ENCODE results near the gene GLYAT. TPM values are rescaled to one million over a fixed set of nuclear protein-coding genes. Genes with fewer than 3 reads are reported as not detected.

The GLYAT gene
- polyA plus RNA-seq, 4 donors: 14.0 TPM; not detected in 3

DNA sequence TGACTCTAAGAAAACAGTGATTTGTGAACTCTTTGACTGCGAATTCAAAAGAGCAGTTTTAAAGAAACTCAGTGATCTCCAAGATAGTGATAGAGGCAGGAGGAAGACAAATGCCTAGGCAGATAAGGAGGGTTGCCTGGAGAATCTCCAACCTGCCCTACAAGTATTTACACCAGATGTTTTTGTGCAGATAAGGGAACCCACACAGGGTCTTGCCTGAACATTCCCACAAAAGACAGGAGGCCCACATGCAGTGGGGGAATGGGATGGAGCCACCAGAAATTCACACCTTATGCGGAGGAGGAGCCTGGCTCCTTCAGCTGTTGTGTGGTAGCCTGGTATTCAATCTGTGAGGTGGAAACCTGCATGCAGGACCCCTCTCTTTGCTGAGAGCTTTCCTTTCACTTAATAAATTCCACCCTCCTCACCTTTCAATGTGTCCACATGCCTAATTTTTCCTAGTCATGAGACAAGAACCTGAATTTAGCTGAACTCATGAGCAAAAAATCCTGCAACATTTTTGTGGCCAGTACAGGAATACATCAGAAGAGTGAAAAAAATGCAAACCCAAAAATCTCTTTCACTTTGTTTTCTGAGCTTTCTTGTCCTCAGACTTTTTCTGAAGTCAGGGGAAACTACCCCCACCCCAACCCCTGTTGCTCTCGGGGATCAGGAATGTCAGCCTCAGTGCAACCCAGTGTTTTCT, 8.1 kb upstream of the GLYAT start:
- Histone ChIP-seq H3K4me1 (ENCODE audit: control insufficient read depth in 3 of 3, insufficient read depth in 2 of 3, low read depth in 1 of 3, low read length in 2 of 3) (no peaks in the 10 kb centered on the region), H3K27me3 (ENCODE audit: control insufficient read depth in 3 of 3, insufficient read depth in 3 of 3, low read length in 3 of 3) (no peaks in the 10 kb centered on the region), H3K4me3 (ENCODE audit: low read depth in 1 of 3, low read length in 3 of 3) (no peak overlapping the region), H3K27ac (ENCODE audit: low read depth in 1 of 3, low read length in 2 of 3) (no peak overlapping the region), H3K36me3 (ENCODE audit: control insufficient read depth in 3 of 3, insufficient read depth in 2 of 3, low read depth in 1 of 3, low read length in 3 of 3) (no peaks in the 10 kb centered on the region), H3K9me3 (ENCODE audit: control insufficient read depth in 2 of 2, insufficient read depth in 1 of 2, low read depth in 1 of 2, low read length in 1 of 2) (peaks cover 0 to 19% of the 10 kb centered on the region in 2 donors)
- 72 to 79% (median 74%) methylated on average over 3 of the region's 3 CpGs for WGBS, 3 donors
- no peak for DNase-seq
- FAIRE-seq: no peak

- 61 to 66% (median 66%) methylated on average over 4 of the region's 4 CpGs for WGBS, 3 donors
- H3K4me1 ChIP-seq (ENCODE audit: control insufficient read depth in 3 of 3, insufficient read depth in 2 of 3, low read depth in 1 of 3, low read length in 2 of 3): no peaks in the 10 kb centered on the region
- DNase-seq: no peak
- H3K4me3 ChIP-seq (ENCODE audit: low read depth in 1 of 3, low read length in 3 of 3): no peak overlapping the region
- H3K27ac ChIP-seq (ENCODE audit: low read depth in 1 of 3, low read length in 2 of 3): no peak overlapping the region
- no peaks in the 10 kb centered on the region for H3K9me3 ChIP-seq (ENCODE audit: control insufficient read depth in 2 of 2, insufficient read depth in 1 of 2, low read depth in 1 of 2, low read length in 1 of 2)
- FAIRE-seq: no peak
- H3K27me3 ChIP-seq (ENCODE audit: control insufficient read depth in 3 of 3, insufficient read depth in 3 of 3, low read length in 3 of 3): no peaks in the 10 kb centered on the region
- no peaks in the 10 kb centered on the region for H3K36me3 ChIP-seq (ENCODE audit: control insufficient read depth in 3 of 3, insufficient read depth in 2 of 3, low read depth in 1 of 3, low read length in 3 of 3)
These were observed 3.1 kb upstream of the GLYAT start for GRCh38 chr11:58734681-58735490.

DNA sequence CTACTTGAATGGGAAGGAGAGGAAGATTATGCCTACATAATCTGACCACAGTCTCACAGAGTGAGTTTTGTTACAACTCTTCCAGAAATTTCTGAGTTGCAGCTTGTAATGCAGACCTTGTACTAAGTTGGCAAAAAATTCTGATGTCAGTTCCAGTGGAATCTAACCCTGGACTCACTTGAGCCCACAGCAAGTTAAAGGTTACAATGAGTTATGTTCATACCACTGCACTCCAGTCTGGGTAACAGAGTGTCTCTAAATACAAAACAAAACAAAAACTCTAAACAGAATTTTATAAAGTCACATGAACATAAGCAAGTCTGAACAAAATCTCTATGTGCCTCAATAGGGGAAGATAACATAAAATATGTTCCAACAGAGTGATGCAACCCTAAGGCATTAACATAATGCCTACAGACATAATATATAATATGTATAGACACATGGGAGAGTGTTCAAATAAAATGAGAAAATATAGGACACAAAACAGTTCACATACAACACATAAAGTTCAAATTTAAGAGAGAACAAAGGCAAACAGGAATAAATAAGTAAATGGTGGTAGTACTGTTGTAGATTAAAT, 1.1 kb downstream of the GLYAT start:
- no peaks in the 10 kb centered on the region for H3K36me3 ChIP-seq (ENCODE audit: control insufficient read depth in 3 of 3, insufficient read depth in 2 of 3, low read depth in 1 of 3, low read length in 3 of 3)
- DNase-seq: no peak
- no peak overlapping the region for H3K27ac ChIP-seq (ENCODE audit: low read depth in 1 of 3, low read length in 2 of 3)
- H3K27me3 ChIP-seq (ENCODE audit: control insufficient read depth in 3 of 3, insufficient read depth in 3 of 3, low read length in 3 of 3): no peaks in the 10 kb centered on the region
- peaks cover 0 to 13% (median 0%) of the 10 kb centered on the region in 3 donors for H3K4me1 ChIP-seq (ENCODE audit: control insufficient read depth in 3 of 3, insufficient read depth in 2 of 3, low read depth in 1 of 3, low read length in 2 of 3)
- no peaks in the 10 kb centered on the region for H3K9me3 ChIP-seq (ENCODE audit: control insufficient read depth in 2 of 2, insufficient read depth in 1 of 2, low read depth in 1 of 2, low read length in 1 of 2)
- no peak for FAIRE-seq
- no peak overlapping the region for H3K4me3 ChIP-seq (ENCODE audit: low read depth in 1 of 3, low read length in 3 of 3)

DNA sequence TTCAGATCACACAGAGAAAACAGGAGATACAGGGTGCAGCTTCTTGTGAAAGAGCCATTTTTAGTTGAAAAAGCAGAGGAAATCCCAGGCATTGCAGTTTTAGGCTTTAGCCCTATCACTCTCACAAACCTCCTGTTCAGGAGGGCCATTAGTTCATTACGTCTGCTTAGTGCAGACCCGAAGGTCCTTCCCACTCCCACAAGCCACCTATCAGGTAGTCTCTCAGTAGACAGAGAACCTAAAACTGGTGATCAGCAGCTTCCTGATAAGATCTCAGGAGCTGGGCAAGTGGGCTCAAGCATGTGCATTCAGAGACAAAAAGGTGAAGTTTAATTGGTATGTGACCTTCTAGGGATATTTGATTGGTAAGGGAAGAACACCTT, 4.3 kb downstream of the GLYAT start:
- 72 to 86% (median 74%) methylated on average over 2 of the region's 2 CpGs for WGBS, 3 donors
- Histone ChIP-seq H3K4me1 (ENCODE audit: control insufficient read depth in 3 of 3, insufficient read depth in 2 of 3, low read depth in 1 of 3, low read length in 2 of 3) (peaks cover 0 to 13% (median 0%) of the 10 kb centered on the region in 3 donors), H3K36me3 (ENCODE audit: control insufficient read depth in 3 of 3, insufficient read depth in 2 of 3, low read depth in 1 of 3, low read length in 3 of 3) (no peaks in the 10 kb centered on the region), H3K4me3 (ENCODE audit: low read depth in 1 of 3, low read length in 3 of 3) (no peak overlapping the region), H3K9me3 (ENCODE audit: control insufficient read depth in 2 of 2, insufficient read depth in 1 of 2, low read depth in 1 of 2, low read length in 1 of 2) (no peaks in the 10 kb centered on the region), H3K27me3 (ENCODE audit: control insufficient read depth in 3 of 3, insufficient read depth in 3 of 3, low read length in 3 of 3) (no peaks in the 10 kb centered on the region), H3K27ac (ENCODE audit: low read depth in 1 of 3, low read length in 2 of 3) (no peak overlapping the region)
- FAIRE-seq (no peak), DNase-seq (no peak)

DNA sequence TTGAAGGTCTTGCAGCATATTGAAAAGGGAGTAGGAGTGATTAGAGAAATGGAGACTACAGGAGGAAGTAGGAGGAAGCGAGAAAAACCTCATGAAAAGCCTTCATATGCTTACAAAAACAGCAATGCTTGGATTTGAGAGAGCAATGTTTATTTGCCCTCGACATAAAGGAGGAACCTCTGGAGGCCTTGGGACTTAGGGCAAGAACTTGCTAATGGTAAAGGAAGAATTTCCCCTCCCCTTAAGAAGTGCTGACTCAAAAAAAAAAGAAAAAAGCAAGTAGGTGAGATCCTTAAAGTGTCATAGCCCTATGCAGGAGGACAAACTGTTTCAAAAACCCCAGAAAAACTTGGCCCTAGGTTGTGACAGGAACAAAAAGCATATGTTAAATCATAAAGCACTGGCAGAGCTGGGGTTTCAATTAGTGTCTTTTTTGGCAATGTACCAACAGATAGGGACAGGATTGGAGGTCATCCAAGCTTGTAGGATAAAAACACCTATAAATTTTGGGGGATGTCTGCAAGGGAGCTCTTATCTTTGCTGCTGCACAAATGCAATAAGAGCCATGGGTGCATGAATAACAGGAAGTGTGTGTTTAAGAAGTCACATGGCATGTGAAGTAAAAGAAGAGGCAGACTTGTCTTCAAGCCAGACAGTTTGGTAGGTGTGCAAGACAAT, 4.9 kb downstream of the GLYAT start:
- FAIRE-seq: no peak

GRCh38 chr11:58719406-58720117, 12.2 kb downstream of the GLYAT start:
- DNase-seq (no peak), FAIRE-seq (no peak)
- no peak overlapping the region for H3K27ac ChIP-seq (ENCODE audit: low read depth in 1 of 3, low read length in 2 of 3)
- WGBS, 3 donors: 83 to 84% (median 84%) methylated on average over 2 of the region's 2 CpGs
- no peaks in the 10 kb centered on the region for H3K9me3 ChIP-seq (ENCODE audit: control insufficient read depth in 2 of 2, insufficient read depth in 1 of 2, low read depth in 1 of 2, low read length in 1 of 2)
- no peaks in the 10 kb centered on the region for H3K36me3 ChIP-seq (ENCODE audit: control insufficient read depth in 3 of 3, insufficient read depth in 2 of 3, low read depth in 1 of 3, low read length in 3 of 3)
- no peaks in the 10 kb centered on the region for H3K4me1 ChIP-seq (ENCODE audit: control insufficient read depth in 3 of 3, insufficient read depth in 2 of 3, low read depth in 1 of 3, low read length in 2 of 3)
- H3K4me3 ChIP-seq (ENCODE audit: low read depth in 1 of 3, low read length in 3 of 3): no peak overlapping the region
- H3K27me3 ChIP-seq (ENCODE audit: control insufficient read depth in 3 of 3, insufficient read depth in 3 of 3, low read length in 3 of 3): no peaks in the 10 kb centered on the region

More for the DNA sequence above, 4.9 kb downstream of the GLYAT start:
- peak in 1 of 2 donors; percentile 20 for DNase-seq
- Histone ChIP-seq H3K4me3 (ENCODE audit: low read depth in 1 of 3, low read length in 3 of 3) (no peak overlapping the region), H3K27me3 (ENCODE audit: control insufficient read depth in 3 of 3, insufficient read depth in 3 of 3, low read length in 3 of 3) (no peaks in the 10 kb centered on the region), H3K36me3 (ENCODE audit: control insufficient read depth in 3 of 3, insufficient read depth in 2 of 3, low read depth in 1 of 3, low read length in 3 of 3) (no peaks in the 10 kb centered on the region), H3K9me3 (ENCODE audit: control insufficient read depth in 2 of 2, insufficient read depth in 1 of 2, low read depth in 1 of 2, low read length in 1 of 2) (no peaks in the 10 kb centered on the region), H3K27ac (ENCODE audit: low read depth in 1 of 3, low read length in 2 of 3) (no peak overlapping the region), H3K4me1 (ENCODE audit: control insufficient read depth in 3 of 3, insufficient read depth in 2 of 3, low read depth in 1 of 3, low read length in 2 of 3) (peaks cover 0 to 13% (median 0%) of the 10 kb centered on the region in 3 donors)
- 25 to 39% (median 35%) methylated on average over 2 of the region's 2 CpGs for WGBS, 3 donors

GRCh38 chr11:58712531-58712930, 19.2 kb downstream of the GLYAT start:
- Histone ChIP-seq H3K9me3 (ENCODE audit: control insufficient read depth in 2 of 2, insufficient read depth in 1 of 2, low read depth in 1 of 2, low read length in 1 of 2) (peaks cover 0 to 5% of the 10 kb centered on the region in 2 donors), H3K4me3 (ENCODE audit: low read depth in 1 of 3, low read length in 3 of 3) (no peak overlapping the region), H3K36me3 (ENCODE audit: control insufficient read depth in 3 of 3, insufficient read depth in 2 of 3, low read depth in 1 of 3, low read length in 3 of 3) (no peaks in the 10 kb centered on the region), H3K4me1 (ENCODE audit: control insufficient read depth in 3 of 3, insufficient read depth in 2 of 3, low read depth in 1 of 3, low read length in 2 of 3) (no peaks in the 10 kb centered on the region), H3K27ac (ENCODE audit: low read depth in 1 of 3, low read length in 2 of 3) (no peak overlapping the region), H3K27me3 (ENCODE audit: control insufficient read depth in 3 of 3, insufficient read depth in 3 of 3, low read length in 3 of 3) (no peaks in the 10 kb centered on the region)
- DNase-seq: no peak
- WGBS, 3 donors: 3 to 12% (median 10%) methylated on average over 1 of the region's 1 CpG
- no peak for FAIRE-seq

- Histone ChIP-seq H3K36me3 (ENCODE audit: control insufficient read depth in 3 of 3, insufficient read depth in 2 of 3, low read depth in 1 of 3, low read length in 3 of 3) (no peaks in the 10 kb centered on the region), H3K4me1 (ENCODE audit: control insufficient read depth in 3 of 3, insufficient read depth in 2 of 3, low read depth in 1 of 3, low read length in 2 of 3) (no peaks in the 10 kb centered on the region), H3K9me3 (ENCODE audit: control insufficient read depth in 2 of 2, insufficient read depth in 1 of 2, low read depth in 1 of 2, low read length in 1 of 2) (peaks cover 0 to 7% of the 10 kb centered on the region in 2 donors), H3K27ac (ENCODE audit: low read depth in 1 of 3, low read length in 2 of 3) (no peak overlapping the region), H3K27me3 (ENCODE audit: control insufficient read depth in 3 of 3, insufficient read depth in 3 of 3, low read length in 3 of 3) (no peaks in the 10 kb centered on the region), H3K4me3 (ENCODE audit: low read depth in 1 of 3, low read length in 3 of 3) (no peak overlapping the region)
- WGBS, 3 donors: 59 to 81% (median 68%) methylated on average over 2 of the region's 2 CpGs
- DNase-seq (no peak), FAIRE-seq (no peak)
These were observed 19.9 kb downstream of the GLYAT start for GRCh38 chr11:58711832-58712231.
